Activated CD8-positive, alpha-beta T cell treated with anti-CD3 and anti-CD28 coated beads for 36 hours (primary cell): ENCODE results near the gene ARHGAP25. TPM values are rescaled to one million over a fixed set of nuclear protein-coding genes. Genes with fewer than 3 reads are reported as not detected.

Experiments used
- ATAC-seq: fragments of 200-7000 bp; cut with Tn5 transposase; one replicate; pipeline ENCODE4 v1.10.0; 2021; ENCODE audit warnings: mild to moderate bottlenecking, moderate library complexity
- CTCF ChIA-PET: fragments of 350-600 bp; sonication (Branson Sonifier 250); formaldehyde crosslinking; loops from one replicate; lab custom pipeline; 2021; ENCODE audit warnings: antibody characterized with exemption; lab: Charles Lee
- POLR2A ChIA-PET: fragments of 350-600 bp; sonication (Branson Sonifier 250); formaldehyde crosslinking; loops from one replicate; lab custom pipeline; 2021; ENCODE audit warnings: antibody characterized with exemption; lab: Charles Lee
- DNase-seq: peaks from one replicate; pipeline ENCODE4 v3.0.0-alpha.2; 2020
- H3K27ac Mint-ChIP-seq: one replicate; pipeline ENCODE4 v1.8.0; 2021; ENCODE audit warnings: mild to moderate bottlenecking, mixed read lengths
- H3K27me3 Mint-ChIP-seq: one replicate; pipeline ENCODE4 v1.8.0; 2021; ENCODE audit warnings: mixed read lengths
- H3K36me3 Mint-ChIP-seq: one replicate; pipeline ENCODE4 v1.8.0; 2021; ENCODE audit warnings: low read depth, mixed read lengths
- H3K4me1 Mint-ChIP-seq: one replicate; pipeline ENCODE4 v1.8.0; 2021; ENCODE audit warnings: low read depth, mixed read lengths
- H3K4me3 Mint-ChIP-seq: one replicate; pipeline ENCODE4 v1.8.0; 2021; ENCODE audit warnings: mild to moderate bottlenecking, moderate library complexity, mixed read lengths
- H3K9me3 Mint-ChIP-seq: one replicate; pipeline ENCODE4 v1.8.0; 2021; ENCODE audit warnings: mixed read lengths
- intact Hi-C: fragments of 100-400 bp; cut with micrococcal nuclease; formaldehyde crosslinking; loops from one replicate; pipeline ENCODE4 v1.10.0; 2022
- total RNA-seq, 2 experiments: library from RNA; stranded (reverse); gene quantifications; one replicate each; pipeline ENCODE4 v1.2.3, GENCODE V29; 2021
- TF ChIP-seq, protein P1 (sequence below): fragments of 200-600 bp; IDR thresholded peaks from one replicate; pipeline ENCODE4 v1.8.0; 2022; ENCODE audit warnings: antibody characterized with exemption, mild to moderate bottlenecking

Gene ARHGAP25
- total RNA-seq, 2 experiments from 2014 or later = 59.3 to 61.5 TPM

DNA sequence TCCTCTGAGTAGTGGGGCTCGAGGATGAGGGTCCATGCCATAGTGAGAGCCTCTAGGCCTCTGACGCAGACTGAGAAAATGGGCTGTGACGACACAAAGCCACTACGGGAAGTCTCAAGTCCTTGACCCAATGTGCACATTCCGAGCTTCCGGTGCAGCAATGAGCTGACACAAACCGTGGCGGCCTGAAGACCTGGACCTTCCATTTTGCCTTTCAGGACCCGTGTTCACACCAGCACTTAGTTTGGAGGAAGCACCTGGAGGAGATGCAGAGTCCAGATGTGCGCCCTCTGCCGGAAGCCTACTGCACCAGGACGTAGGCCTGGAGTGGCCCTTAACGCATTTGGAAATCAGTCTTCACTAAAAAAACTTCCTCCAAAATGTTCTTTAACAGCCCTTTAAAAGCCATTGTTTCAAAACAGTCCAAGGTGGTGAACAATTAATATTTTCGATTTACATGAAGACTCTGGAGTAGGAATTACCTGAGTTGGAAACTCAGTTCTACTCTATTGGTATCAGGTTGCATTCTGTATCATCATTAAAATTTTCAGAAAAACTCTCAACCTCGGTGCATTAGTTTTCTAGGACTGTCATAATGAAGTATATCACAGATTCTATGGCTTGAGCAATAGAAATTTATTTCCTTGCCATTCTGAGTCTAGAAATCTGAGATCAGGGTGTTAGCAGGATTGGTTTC is 102.7 kb downstream of the ARHGAP25 start:
- POLR2A ChIA-PET = interaction anchor here (0.9 to 1.6 kb wide), 4 partner anchors 73 to 103 kb away, joined by 3 read pairs; partner anchors contain the start of gene ARHGAP25
- H3K27ac Mint-ChIP-seq = peak overlapping the region; percentile 43

DNA sequence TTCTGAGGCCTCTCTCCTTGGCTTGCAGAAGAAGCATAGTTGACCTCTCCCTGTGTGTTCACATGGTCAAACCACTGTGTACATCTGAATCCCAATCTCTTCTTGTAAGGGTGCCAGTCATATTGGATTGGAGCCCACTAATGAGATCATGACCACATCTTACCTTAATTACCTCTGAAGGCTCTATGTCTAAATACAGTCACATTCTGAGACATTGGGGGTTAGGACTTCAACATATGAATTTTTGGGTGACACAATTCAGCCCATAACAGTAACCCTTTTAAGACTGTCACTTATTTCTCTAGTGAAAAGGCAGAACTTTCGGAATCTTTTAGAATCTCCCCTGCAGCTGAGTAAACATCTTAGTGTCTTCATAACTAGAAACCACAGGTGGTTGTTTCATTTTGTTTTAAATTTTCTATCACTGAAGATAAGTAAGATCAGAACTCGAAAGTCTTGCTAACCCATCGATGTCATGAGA is 103.3 kb downstream of the ARHGAP25 start:
- no peak overlapping the region for H3K4me3 Mint-ChIP-seq
- H3K4me1 Mint-ChIP-seq = peaks cover 31% of the 10 kb centered on the region
- H3K27me3 Mint-ChIP-seq = no peaks in the 10 kb centered on the region
- H3K36me3 Mint-ChIP-seq = no peaks in the 10 kb centered on the region
- intact Hi-C loops = loop anchor here (1.0 to 5.0 kb wide), 4 partner anchors 64 to 121 kb away; no protein-coding TSS in a partner anchor
- TF ChIP-seq, protein P1, sequence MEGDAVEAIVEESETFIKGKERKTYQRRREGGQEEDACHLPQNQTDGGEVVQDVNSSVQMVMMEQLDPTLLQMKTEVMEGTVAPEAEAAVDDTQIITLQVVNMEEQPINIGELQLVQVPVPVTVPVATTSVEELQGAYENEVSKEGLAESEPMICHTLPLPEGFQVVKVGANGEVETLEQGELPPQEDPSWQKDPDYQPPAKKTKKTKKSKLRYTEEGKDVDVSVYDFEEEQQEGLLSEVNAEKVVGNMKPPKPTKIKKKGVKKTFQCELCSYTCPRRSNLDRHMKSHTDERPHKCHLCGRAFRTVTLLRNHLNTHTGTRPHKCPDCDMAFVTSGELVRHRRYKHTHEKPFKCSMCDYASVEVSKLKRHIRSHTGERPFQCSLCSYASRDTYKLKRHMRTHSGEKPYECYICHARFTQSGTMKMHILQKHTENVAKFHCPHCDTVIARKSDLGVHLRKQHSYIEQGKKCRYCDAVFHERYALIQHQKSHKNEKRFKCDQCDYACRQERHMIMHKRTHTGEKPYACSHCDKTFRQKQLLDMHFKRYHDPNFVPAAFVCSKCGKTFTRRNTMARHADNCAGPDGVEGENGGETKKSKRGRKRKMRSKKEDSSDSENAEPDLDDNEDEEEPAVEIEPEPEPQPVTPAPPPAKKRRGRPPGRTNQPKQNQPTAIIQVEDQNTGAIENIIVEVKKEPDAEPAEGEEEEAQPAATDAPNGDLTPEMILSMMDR = no peak
- H3K27ac Mint-ChIP-seq = peak overlapping the region; percentile 43
- ATAC-seq (peak; percentile 58), DNase-seq (no peak)
- POLR2A ChIA-PET = interaction anchor here (0.6 to 1.3 kb wide), 4 partner anchors 24 to 103 kb away, joined by 3 read pairs; partner anchors contain the start of gene ARHGAP25
- CTCF ChIA-PET = interaction anchor here (0.8 to 12.9 kb wide), 21 partner anchors 8 to 369 kb away, joined by 3 to 136 read pairs (median 7); no protein-coding TSS in a partner anchor
- H3K9me3 Mint-ChIP-seq = peaks cover 4% of the 10 kb centered on the region

More for the DNA sequence above, 102.7 kb downstream of the ARHGAP25 start:
- intact Hi-C loops = loop anchor here (1.0 to 5.0 kb wide), 4 partner anchors 63 to 120 kb away; no protein-coding TSS in a partner anchor
- Mint-ChIP-seq H3K36me3 (no peaks in the 10 kb centered on the region), H3K9me3 (peaks cover 4% of the 10 kb centered on the region), H3K4me3 (no peak overlapping the region), H3K4me1 (peaks cover 37% of the 10 kb centered on the region), H3K27me3 (no peaks in the 10 kb centered on the region)
- CTCF ChIA-PET = interaction anchor here (0.8 to 12.9 kb wide), 21 partner anchors 13 to 373 kb away, joined by 3 to 136 read pairs (median 6); partner anchors contain the start of gene ARHGAP25
- ATAC-seq (peak; percentile 55), DNase-seq (peak; percentile 85)
- TF ChIP-seq, protein P1 = peak; percentile 84

DNA sequence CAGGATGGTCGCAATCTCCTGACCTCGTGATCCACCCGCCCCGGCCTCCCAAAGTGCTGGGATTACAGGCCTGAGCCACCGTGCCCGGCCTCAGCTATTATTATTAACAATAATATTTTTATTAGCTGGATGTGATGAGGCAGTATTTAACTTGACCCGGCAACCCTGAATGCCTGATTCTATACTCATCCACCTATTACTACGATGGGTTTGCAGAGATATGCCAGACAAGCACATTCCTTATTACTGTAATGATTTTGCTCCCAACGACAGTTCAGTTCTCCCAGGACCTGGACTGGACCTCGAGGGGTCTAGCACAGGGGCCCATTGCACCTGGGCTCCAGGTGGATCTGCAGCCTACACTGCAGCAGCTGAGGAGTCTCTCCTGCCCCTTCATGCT is 104.0 kb downstream of the ARHGAP25 start:
- intact Hi-C loops = loop anchor here (5.0 kb wide), 3 partner anchors 86 to 121 kb away; no protein-coding TSS in a partner anchor
- DNase-seq (no peak), ATAC-seq (no peak)
- H3K4me1 Mint-ChIP-seq = peaks cover 26% of the 10 kb centered on the region
- no peak overlapping the region for H3K4me3 Mint-ChIP-seq
- no peaks in the 10 kb centered on the region for H3K27me3 Mint-ChIP-seq
- CTCF ChIA-PET = interaction anchor here (0.6 to 12.9 kb wide), 27 partner anchors 9 to 369 kb away, joined by 3 to 136 read pairs (median 4); no protein-coding TSS in a partner anchor
- POLR2A ChIA-PET = interaction anchor here (0.6 to 1.3 kb wide), 5 partner anchors 23 to 104 kb away, joined by 3 read pairs; partner anchors contain the start of gene ARHGAP25
- no peaks in the 10 kb centered on the region for H3K36me3 Mint-ChIP-seq
- TF ChIP-seq, protein P1 = no peak
- H3K9me3 Mint-ChIP-seq = peaks cover 4% of the 10 kb centered on the region
- no peak overlapping the region for H3K27ac Mint-ChIP-seq

DNA sequence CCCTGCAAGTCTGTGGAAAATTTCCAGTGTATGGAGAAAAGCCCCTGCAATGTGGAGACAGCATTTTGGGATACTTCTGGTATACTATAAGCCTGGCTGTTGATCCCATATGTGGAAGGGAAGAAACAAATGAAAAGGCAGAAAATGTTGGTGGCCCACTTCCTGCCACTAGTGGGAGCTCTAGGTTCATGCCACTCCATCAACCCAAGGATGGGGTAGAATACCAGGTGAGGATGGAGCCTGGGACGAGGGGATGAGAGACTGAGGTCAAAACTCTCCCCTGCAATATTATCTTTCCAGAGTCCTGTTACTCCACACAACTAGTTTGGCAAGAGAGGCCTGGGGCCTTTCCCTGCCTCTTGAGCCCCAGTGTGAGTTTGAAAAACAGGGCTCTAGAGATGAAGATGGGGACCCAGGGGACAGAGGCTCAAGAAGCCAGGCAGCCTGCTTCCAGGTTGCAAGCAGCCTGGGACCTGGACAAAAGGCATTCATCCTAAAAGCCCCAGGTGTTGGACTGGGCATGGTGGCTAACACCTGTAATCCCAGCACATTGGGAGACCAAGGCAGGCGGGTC is 104.7 kb downstream of the ARHGAP25 start:
- POLR2A ChIA-PET = interaction anchor here (1.1 to 1.2 kb wide), 2 partner anchors 68 to 90 kb away, joined by 3 read pairs; no protein-coding TSS in a partner anchor
- ATAC-seq (no peak), DNase-seq (peak; percentile 52)
- CTCF ChIA-PET = interaction anchor here (0.6 to 12.9 kb wide), 24 partner anchors 9 to 354 kb away, joined by 3 to 136 read pairs (median 5); no protein-coding TSS in a partner anchor
- H3K36me3 Mint-ChIP-seq = no peaks in the 10 kb centered on the region
- no peak overlapping the region for H3K4me3 Mint-ChIP-seq
- no peak overlapping the region for H3K27ac Mint-ChIP-seq
- TF ChIP-seq, protein P1 = peak; percentile 53
- intact Hi-C loops = loop anchor here (5.0 kb wide), 3 partner anchors 87 to 122 kb away; no protein-coding TSS in a partner anchor
- peaks cover 21% of the 10 kb centered on the region for H3K4me1 Mint-ChIP-seq
- H3K9me3 Mint-ChIP-seq = peaks cover 4% of the 10 kb centered on the region
- H3K27me3 Mint-ChIP-seq = no peaks in the 10 kb centered on the region
